Right cardiac atrium (tissue), 5 donors: ENCODE data around the gene OPTC. TPM values are rescaled to one million over a fixed set of nuclear protein-coding genes. Genes with fewer than 3 reads are reported as not detected.
"Not testable (repeated sequence)": the region's sequence is repeated elsewhere in the genome, so short reads cannot be mapped to it uniquely, and the experiment has no call there.

Experiments used
- ATAC-seq, 2 donors: fragments of 200-7000 bp; cut with Tn5 transposase; one replicate each; pipeline versions ENCODE4 v1.8.0 to v1.9.1; 2020; ENCODE audit warnings: moderate library complexity in 2 of 2, mild to moderate bottlenecking in 1 of 2
- DNase-seq, 3 donors: peaks; one replicate each; pipeline ENCODE4 v3.0.0-alpha.2; 2020
- H3K27ac ChIP-seq: one replicate; pipeline ENCODE4 v1.5.1; 2013; ENCODE audit warnings: mild to moderate bottlenecking, low read length, control low read depth, moderate library complexity
- H3K27me3 ChIP-seq: one replicate; pipeline ENCODE4 v1.6.1; 2013; ENCODE audit not compliant: control insufficient read depth, insufficient read depth
- H3K4me1 ChIP-seq: one replicate; pipeline ENCODE4 v1.6.1; 2013; ENCODE audit warnings: low read length; ENCODE audit not compliant: control insufficient read depth, insufficient read depth
- H3K4me3 ChIP-seq: one replicate; pipeline ENCODE4 v1.5.1; 2013; ENCODE audit warnings: low read length, control low read depth
- H3K9me3 ChIP-seq: one replicate; pipeline ENCODE4 v1.6.1; 2013; ENCODE audit warnings: low read length; ENCODE audit not compliant: control insufficient read depth
- WGBS: extraction: QIAGEN DNeasy Blood & Tissue Kit; methylation state at CpG from one replicate; pipeline ENCODE4 v1.1.7; 2013; 5-methylcytosine and 5-hydroxymethylcytosine counted together
- intact Hi-C, 4 donors: fragments of 100-400 bp; cut with DNase I; formaldehyde crosslinking; loops; one replicate each; pipeline versions ENCODE4 v1.11.0 to v1.14.0; 2022 to 2023
- polyA plus RNA-seq: library from polyadenylated mRNA; stranded (reverse); fragments of 200-250 nt; gene quantifications from one replicate; pipeline ENCODE4 v1.2.3, GENCODE V29; 2013
- total RNA-seq, 4 donors: library from RNA; stranded (reverse); fragmentation: NEBNext Ultra II Directional; extraction: Animal tissue kit (Norgen Biotek cat#: 25700); gene quantifications; one replicate each; pipeline ENCODE4 v1.2.1, GENCODE V29; 2021
- donor health status: healthy with polysubstance abuse.
- donor health status: DM: no; HTN: yes; CAD: no.
- donor health status: DM: no; HTN: no; CAD: no.
- donor health status: DM: no; HTN: yes; CAD: no; lungs with severe emphysema.
- donor health status: DM: yes; HTN: yes; CAD: no.

The OPTC gene
- total and polyA plus RNA-seq, 5 donors: not detected

GRCh38 chr1:203516184-203516583 is 22.2 kb downstream of the OPTC start:
- Histone ChIP-seq H3K4me1 (peaks cover 17% of the 10 kb centered on the region), H3K27ac (no peak overlapping the region), H3K4me3 (no peak overlapping the region), H3K27me3 (no peaks in the 10 kb centered on the region), H3K9me3 (no peaks in the 10 kb centered on the region)
- DNase-seq (no peak), ATAC-seq (no peak)
- intact Hi-C loops: no loop called here
- 93% methylated on average over 9 of the region's 9 CpGs for WGBS

GRCh38 chr1:203516906-203517305 is 23.0 kb downstream of the OPTC start:
- DNase-seq (no peak), ATAC-seq (no peak)
- intact Hi-C loops: no loop called here
- no peaks in the 10 kb centered on the region for H3K9me3 ChIP-seq
- no peaks in the 10 kb centered on the region for H3K27me3 ChIP-seq
- WGBS: 75% methylated on average over 5 of the region's 5 CpGs
- peaks cover 15% of the 10 kb centered on the region for H3K4me1 ChIP-seq
- no peak overlapping the region for H3K4me3 ChIP-seq
- no peak overlapping the region for H3K27ac ChIP-seq

GRCh38 chr1:203517426-203518110 is 23.6 kb downstream of the OPTC start:
- no peaks in the 10 kb centered on the region for H3K9me3 ChIP-seq
- peaks cover 12% of the 10 kb centered on the region for H3K4me1 ChIP-seq
- intact Hi-C loops: no loop called here
- H3K27me3 ChIP-seq: no peaks in the 10 kb centered on the region
- no peak overlapping the region for H3K4me3 ChIP-seq
- WGBS: 85% methylated on average over 11 of the region's 11 CpGs
- no peak overlapping the region for H3K27ac ChIP-seq
- no peak for ATAC-seq
- no peak for DNase-seq

GRCh38 chr1:203518139-203518538 is 24.2 kb downstream of the OPTC start:
- H3K4me3 ChIP-seq, DNase-seq, ATAC-seq, H3K27ac ChIP-seq, H3K9me3 ChIP-seq, H3K27me3 ChIP-seq, intact Hi-C loops, H3K4me1 ChIP-seq: not testable (repeated sequence)
- WGBS: 86% methylated on average over 4 of the region's 4 CpGs

GRCh38 chr1:203518541-203518940 is 24.6 kb downstream of the OPTC start:
- DNase-seq: no peak
- Histone ChIP-seq H3K27me3 (no peaks in the 10 kb centered on the region), H3K4me3 (no peak overlapping the region), H3K9me3 (no peaks in the 10 kb centered on the region), H3K4me1 (peaks cover 5% of the 10 kb centered on the region), H3K27ac (no peak overlapping the region)
- intact Hi-C loops: no loop called here
- ATAC-seq: no peak
- WGBS: 95% methylated on average over 7 of the region's 7 CpGs

- 89% methylated on average over 10 of the region's 10 CpGs for WGBS
Measured at GRCh38 chr1:203519053-203519840, 25.3 kb downstream of the OPTC start.

GRCh38 chr1:203519896-203520295 is 25.9 kb downstream of the OPTC start:
- DNase-seq (no peak), ATAC-seq (no peak)
- Histone ChIP-seq H3K27ac (no peak overlapping the region), H3K4me3 (no peak overlapping the region), H3K4me1 (peaks cover 4% of the 10 kb centered on the region), H3K9me3 (no peaks in the 10 kb centered on the region), H3K27me3 (no peaks in the 10 kb centered on the region)
- intact Hi-C loops: no loop called here
- 91% methylated on average over 6 of the region's 6 CpGs for WGBS

More at GRCh38 chr1:203519053-203519840, 25.3 kb downstream of the OPTC start:
- ATAC-seq (no peak), DNase-seq (no peak)
- intact Hi-C loops: no loop called here
- H3K4me3 ChIP-seq: no peak overlapping the region
- H3K27ac ChIP-seq: no peak overlapping the region
- no peaks in the 10 kb centered on the region for H3K9me3 ChIP-seq
- H3K27me3 ChIP-seq: no peaks in the 10 kb centered on the region
- H3K4me1 ChIP-seq: peaks cover 3% of the 10 kb centered on the region

GRCh38 chr1:203520315-203520714 is 26.4 kb downstream of the OPTC start:
- no peak for DNase-seq
- H3K27me3 ChIP-seq: no peaks in the 10 kb centered on the region
- no peak overlapping the region for H3K27ac ChIP-seq
- H3K4me3 ChIP-seq: no peak overlapping the region
- no peak for ATAC-seq
- WGBS: 62% methylated on average over 5 of the region's 5 CpGs
- no peaks in the 10 kb centered on the region for H3K9me3 ChIP-seq
- intact Hi-C loops: no loop called here
- peaks cover 4% of the 10 kb centered on the region for H3K4me1 ChIP-seq

- Histone ChIP-seq H3K4me3 (no peak overlapping the region), H3K9me3 (no peaks in the 10 kb centered on the region), H3K27ac (no peak overlapping the region), H3K27me3 (no peaks in the 10 kb centered on the region), H3K4me1 (peaks cover 7% of the 10 kb centered on the region)
- intact Hi-C loops: no loop called here
- WGBS: 68% methylated on average over 10 of the region's 10 CpGs
- DNase-seq: no peak
- ATAC-seq: peak; percentile 18 to 21
Measured at GRCh38 chr1:203521074-203521794, 27.3 kb downstream of the OPTC start.

GRCh38 chr1:203521812-203522211 is 27.9 kb downstream of the OPTC start:
- Histone ChIP-seq H3K27me3 (no peaks in the 10 kb centered on the region), H3K4me1 (peaks cover 7% of the 10 kb centered on the region), H3K27ac (no peak overlapping the region), H3K4me3 (no peak overlapping the region), H3K9me3 (no peaks in the 10 kb centered on the region)
- ATAC-seq (no peak), DNase-seq (no peak)
- intact Hi-C loops: no loop called here
- WGBS: 78% methylated on average over 5 of the region's 5 CpGs

GRCh38 chr1:203522237-203522636 is 28.3 kb downstream of the OPTC start:
- Histone ChIP-seq H3K27ac (no peak overlapping the region), H3K27me3 (no peaks in the 10 kb centered on the region), H3K9me3 (no peaks in the 10 kb centered on the region), H3K4me3 (no peak overlapping the region), H3K4me1 (peaks cover 7% of the 10 kb centered on the region)
- ATAC-seq (peak; percentile 36 to 38), DNase-seq (no peak)
- WGBS: 46% methylated on average over 11 of the region's 11 CpGs
- intact Hi-C loops: no loop called here
